HG03135 (cell line): ENCODE data around the gene PTRHD1.
A peak's percentile ranks its signal among the peaks of the same experiment; 100 is the strongest.
"Not testable (repeated sequence)": the region's sequence is repeated elsewhere in the genome, so short reads cannot be mapped to it uniquely, and the experiment has no call there.

Source experiments
- ATAC-seq: cut with Tn5 transposase; IDR thresholded peaks from one replicate; pipeline ENCODE4 v1.9.1; 2021; ENCODE audit warnings: mild to moderate bottlenecking, moderate library complexity; ENCODE audit not compliant: unreplicated experiment

Gene PTRHD1

DNA sequence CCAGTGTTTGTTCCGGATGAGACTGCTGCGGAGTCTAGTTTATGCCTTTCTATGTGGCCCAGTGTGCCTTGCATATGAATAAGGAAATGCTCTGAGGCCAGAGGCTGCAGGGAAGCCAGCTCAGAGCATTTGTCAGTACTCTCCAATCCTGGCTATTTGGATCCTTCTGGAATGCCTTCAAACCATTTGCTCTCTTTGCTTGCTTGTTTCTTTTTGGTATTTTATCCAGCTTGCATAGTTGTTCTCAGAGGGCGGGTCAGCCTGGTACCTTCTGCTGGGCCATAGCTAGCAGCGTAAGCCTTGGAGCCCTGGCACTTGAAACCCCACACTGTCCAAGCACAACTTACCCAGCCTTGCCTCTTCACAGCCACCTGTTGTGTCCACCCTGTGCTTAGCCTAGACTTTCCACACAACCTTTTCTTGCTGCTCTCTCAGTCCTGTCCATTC lies 20.5 kb upstream of the PTRHD1 start:
- ATAC-seq = no peak

GRCh38 chr2:24809316-24810007 lies 16.3 kb upstream of the PTRHD1 start:
- no peak for ATAC-seq

- no peak for ATAC-seq
These were observed 13.5 kb upstream of the PTRHD1 start for GRCh38 chr2:24806661-24807036.

DNA sequence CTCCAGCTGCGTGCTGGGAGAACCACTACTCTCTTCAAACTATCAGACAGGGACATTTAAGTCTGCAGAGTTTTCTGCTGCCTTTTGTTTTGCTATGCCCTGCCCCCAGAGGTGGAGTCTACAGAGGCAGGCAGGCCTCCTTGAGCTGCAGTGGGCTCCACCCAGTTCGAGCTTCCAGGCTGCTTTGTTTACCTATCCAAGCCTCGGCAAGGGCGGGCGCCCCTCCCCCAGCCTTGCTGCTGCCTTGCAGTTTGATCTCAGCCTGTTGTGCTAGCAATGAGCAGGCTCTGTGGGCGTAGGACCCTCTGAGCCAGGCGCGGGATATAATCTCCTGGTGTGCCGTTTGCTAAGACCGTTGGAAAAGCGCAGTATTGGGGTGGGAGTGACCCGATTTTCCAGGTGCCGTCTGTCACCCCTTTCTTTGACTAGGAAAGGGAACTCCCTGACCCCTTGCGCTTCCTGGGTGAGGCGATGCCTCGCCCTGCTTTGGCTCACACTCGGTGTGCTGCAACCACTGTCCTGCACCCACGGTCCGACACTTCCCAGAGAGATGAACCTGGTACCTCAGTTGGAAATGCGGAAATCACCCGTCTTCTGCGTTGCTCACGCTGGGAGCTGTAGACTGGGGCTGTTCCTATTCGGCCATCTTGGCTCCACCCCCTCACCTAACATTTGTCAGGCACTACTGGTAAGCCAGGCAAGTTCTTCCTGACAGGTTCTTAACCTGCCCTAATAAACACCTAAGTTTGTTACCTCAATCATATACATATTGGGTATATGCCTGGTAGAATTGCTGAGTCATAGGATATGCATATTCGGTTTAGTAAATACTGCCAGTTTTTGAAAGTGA lies 12.8 kb upstream of the PTRHD1 start:
- ATAC-seq = not testable (repeated sequence)

DNA sequence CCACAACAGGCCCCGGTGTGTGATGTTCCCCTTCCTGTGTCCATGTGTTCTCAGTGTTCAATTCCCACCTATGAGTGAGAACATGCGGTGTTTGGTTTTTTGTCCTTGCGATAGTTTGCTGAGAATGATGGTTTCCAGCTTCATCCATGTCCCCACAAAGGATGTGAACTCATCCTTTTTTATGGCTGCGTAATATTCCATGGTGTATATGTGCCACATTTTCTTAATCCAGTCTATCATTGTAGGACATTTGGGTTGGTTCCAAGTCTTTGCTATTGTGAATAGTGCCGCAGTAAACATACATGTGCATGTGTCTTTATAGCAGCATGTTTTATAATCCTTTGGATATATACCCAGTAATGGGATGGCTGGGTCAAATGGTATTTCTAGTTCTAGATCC lies 7.3 kb upstream of the PTRHD1 start:
- ATAC-seq = not testable (repeated sequence)

GRCh38 chr2:24797644-24798043 lies 4.5 kb upstream of the PTRHD1 start:
- ATAC-seq = no peak

DNA sequence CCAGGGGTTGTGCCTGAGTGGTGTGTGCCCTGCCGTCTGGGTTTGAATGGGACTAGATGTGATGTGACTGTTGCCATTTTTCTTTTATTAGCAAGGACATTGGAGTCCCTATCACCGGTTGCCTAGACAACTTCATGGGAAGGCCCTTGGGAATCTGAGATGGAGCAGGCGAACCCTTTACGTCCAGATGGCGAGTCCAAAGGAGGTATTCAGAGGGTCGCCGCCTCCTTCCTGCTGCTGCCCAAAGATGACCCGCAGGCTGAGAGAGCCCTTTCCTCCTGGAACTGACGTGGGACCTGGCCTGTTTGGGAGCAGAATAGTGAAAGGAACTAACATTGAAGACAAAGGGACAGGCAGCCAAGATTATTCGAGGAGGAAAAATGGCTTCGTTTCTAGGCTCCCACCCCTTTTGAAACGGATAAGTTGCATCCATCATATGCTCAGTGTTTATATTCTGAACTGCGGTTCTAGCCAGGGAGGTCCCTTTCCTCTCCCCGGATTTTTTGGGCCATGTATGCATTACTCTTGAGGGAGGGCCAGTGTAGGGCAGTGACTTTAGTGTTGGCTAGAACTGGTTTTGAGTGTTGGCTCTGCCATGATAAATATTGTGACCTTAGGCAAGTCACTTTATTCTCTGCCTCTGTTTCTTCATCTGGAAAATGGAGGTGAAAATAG lies 707 bp upstream of the PTRHD1 start:
- no peak for ATAC-seq

- ATAC-seq = no peak
These were observed 683 bp downstream of the PTRHD1 start for GRCh38 chr2:24792542-24792873.

DNA sequence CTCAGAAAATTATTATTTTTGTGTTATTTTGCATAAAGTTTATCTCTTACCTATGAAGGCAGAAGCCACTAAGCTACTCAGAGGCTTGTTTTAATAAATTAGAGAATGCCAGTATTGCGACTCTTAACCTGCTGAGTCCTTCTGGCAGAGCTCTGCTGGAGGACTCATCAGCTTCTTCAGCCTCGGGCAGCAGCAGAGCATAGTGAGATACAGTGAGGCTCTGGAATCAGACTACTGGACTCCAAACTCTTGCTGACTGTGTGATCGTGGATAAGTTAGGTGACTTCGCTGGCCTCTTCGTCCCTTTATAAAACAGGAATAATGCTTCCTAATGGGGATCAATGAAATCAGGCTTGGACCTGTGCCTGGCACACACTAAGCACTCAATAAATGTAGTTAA lies 1.7 kb downstream of the PTRHD1 start:
- ATAC-seq = no peak

- ATAC-seq = no peak
These were observed 4.4 kb downstream of the PTRHD1 start for GRCh38 chr2:24788816-24789215.

DNA sequence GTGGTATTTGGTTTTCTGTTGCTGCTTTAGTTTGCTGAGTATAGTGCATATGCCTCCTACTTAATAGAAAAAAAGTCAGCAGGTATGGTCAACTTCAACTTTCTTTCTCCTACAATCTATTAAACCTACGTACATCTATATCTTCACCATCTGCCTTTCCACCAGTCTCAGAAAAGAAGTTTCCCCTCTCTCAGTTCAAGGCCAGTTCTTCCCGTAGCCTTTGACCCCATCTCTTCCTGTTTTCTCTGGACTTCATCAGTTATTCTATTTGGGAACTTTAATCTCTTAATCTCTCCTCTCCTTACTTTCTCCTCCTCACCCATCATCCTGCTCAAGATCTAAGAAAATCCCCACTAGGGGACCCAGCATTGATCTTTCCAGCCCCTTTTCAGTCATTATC lies 5.7 kb downstream of the PTRHD1 start:
- no peak for ATAC-seq

DNA sequence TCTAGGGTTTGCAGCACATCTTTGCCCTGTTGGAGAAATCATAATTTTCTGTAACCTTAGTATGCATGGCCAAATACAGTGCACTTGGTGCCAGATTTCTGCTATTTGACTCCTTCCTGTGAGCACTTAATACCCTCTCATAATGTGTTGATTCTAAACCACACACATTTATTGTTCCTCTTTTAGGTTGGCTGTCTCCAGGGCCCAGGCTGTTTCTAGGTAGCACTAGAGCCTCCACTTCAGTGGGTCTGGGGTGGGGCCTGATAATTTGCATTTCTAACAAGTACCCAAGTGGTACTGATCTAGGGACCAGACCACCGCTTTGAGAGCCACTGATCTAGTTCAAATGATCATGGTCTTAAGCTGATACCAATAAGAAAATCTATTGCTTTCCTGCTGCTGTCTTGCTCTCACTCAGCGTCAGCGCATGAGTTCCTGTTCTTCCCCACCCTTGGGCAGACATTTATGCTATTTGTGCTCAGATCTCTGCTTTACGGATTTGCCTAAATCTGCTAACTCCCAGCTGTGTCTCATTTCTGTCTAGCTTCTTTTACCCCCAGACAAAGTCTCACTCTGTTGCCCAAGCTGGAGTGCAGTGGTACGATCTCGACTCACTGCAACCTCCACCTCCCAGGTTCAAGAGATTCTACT lies 7.4 kb downstream of the PTRHD1 start:
- ATAC-seq = peak; percentile 92

DNA sequence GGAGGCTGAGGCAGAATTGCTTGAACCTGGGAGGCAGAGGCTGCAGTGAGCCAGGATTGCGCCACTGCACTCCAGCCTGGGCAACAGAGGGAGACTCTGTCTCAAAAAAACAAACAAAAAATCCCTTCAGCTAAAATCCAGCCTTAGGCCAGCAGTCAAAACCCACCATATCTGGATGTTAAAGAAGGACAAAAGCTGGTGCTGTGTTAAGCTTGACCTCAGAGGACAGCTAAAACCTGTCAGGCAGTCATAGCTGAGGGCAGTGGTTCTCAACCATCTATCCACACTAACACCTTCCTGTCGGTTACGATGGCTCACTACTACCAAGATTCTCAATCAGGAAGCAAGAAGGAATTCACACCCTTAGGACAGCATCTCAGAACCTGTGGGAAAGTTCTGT lies 9.6 kb downstream of the PTRHD1 start:
- ATAC-seq = no peak

DNA sequence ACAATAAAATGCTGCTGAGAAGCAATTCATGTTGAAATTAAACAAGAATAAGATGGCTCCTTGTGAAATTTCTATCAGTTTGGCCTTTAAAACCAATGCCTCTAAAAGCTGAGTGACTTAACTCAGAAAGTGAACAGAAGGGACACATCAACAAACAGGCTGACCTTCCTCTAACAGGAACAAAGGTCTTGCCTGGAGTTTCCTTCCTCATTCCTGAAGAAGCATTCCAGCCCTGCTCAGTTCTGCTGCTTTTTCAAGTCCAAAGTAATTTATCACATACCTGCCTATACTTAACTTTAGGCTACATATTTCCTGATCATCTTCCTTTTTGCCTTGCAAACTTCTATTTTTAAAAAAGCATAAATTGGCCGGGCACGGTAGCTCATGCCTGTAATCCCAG lies 14.1 kb downstream of the PTRHD1 start:
- ATAC-seq = no peak

GRCh38 chr2:24774373-24774772 lies 18.8 kb downstream of the PTRHD1 start:
- ATAC-seq = no peak

DNA sequence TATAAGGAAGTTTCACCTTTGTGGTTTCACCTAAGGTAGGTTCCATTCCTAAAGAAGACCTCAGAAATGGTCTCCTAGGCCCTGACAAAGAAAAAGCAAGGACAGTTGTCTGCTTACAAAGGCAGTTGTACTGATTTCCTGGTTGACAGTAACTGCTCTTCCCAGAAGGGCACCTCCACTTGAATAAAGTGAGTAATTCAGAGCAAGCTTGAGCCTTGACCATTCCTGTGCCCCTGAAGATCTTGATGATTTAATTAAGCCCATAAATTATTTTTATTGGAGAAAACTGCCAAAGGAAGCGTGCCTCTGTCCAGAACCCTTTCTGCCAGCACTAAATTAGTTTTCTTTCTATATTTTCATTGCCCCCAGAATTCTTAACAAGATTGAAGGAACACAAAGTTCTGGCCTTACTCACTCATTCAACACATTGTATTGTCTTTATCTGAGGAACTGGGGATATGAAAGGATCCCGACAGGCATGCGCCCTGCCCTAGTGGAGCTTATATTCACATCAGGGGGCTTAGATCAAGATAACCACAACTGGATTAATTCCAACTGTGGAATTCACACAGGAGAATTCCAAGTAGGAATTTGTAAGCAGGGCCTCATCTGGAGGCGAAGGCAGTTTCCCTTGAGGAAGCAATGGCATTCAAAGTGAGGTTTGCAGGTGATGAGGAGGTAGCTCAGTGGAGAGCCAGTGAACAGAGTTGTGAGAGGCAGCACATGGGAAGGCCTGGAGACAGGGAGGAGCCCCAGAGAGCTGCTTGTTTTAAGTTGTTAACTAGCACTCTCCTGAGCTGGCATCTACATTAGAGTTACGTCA lies 21.2 kb downstream of the PTRHD1 start:
- ATAC-seq = no peak

DNA sequence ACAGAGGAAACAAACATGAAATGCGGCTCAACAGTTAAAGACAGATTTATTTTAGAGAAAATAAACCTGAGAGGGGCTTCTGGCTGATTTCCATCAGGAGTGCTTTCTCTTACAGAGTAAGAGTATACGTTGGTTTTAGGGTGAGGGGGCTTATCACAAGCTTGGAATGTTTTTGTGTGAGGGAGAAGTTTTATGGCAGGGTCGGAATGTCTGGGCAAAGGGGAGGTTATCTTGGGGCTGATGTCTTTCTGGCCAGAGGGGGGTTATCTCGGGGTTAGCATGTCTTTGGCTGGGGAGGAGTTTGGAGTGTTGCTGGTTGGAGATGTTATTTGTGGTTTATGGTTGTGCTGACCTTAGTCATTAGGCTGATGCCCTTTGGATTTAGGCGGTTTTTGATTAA lies 22.1 kb downstream of the PTRHD1 start:
- no peak for ATAC-seq

DNA sequence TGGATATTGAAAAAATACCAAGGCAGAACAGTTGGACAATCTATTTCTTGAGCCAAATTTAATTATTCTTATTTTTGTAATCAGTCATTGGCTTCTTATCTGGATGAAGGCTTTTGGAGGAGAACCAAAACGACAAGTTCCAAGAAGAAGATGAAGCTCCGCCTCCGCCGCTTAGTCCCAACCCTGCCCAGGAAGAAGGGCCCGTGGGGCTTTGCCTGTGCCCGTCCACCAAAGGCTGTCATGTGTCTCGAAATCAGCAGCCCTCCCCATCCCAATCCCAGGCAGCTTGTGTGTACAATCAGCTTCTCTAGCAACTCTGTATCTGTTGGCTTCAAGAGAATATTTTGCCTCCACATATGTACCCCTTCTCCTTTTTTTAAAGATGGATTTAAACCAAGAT lies 24.6 kb downstream of the PTRHD1 start:
- ATAC-seq = no peak

DNA sequence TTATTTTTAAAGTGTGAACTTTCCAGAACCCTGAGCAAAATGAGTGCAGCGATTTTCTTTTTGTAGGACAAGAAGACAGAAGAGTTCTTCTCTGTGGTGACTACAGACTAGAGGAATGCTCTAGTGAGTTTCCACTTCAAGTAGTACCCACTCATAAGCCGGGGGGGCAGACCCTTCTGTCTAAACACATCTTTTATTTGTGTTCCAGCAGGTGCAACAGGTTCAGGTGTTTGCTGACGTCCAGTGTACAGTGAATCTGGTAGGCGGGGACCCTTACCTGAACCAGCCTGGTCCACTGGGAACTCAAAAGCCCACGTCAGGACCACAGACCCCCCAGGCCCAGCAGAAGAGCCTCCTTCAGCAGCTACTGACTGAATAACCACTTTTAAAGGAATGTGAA lies 25.2 kb downstream of the PTRHD1 start:
- no peak for ATAC-seq

GRCh38 chr2:24766609-24767008 lies 26.6 kb downstream of the PTRHD1 start:
- ATAC-seq = no peak

- no peak for ATAC-seq
These were observed 29.3 kb downstream of the PTRHD1 start for GRCh38 chr2:24763843-24764242.
